GM19023 (cell line): Measurements from ENCODE around the gene TNNT3.

Experiments
- ATAC-seq: cut with Tn5 transposase; IDR thresholded peaks from one replicate; pipeline ENCODE4 v1.9.1; 2021; ENCODE audit warnings: mild to moderate bottlenecking, moderate library complexity; ENCODE audit not compliant: unreplicated experiment

TNNT3 gene

DNA sequence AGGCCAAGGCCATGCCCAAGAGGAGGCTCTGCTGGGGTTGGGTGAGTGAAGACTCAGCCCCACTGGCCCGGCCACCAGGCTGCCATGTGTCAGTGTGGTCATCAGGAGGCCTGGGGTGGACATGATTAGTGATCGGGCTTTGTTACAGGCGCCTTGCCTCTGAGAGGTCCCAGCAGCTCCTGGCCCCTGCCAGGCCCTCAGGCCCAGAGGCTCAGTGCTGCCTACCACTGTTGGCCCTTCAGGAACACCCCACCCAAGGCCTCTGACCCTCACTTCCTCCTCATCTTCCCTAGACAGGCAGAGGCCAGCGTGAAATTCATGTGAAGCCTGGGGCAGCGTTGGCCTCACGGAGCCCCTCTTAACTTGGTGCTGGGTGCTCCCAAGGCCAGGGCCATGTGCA, 29.8 kb downstream of the TNNT3 start:
- ATAC-seq: no peak

GRCh38 chr11:1949922-1950321, 30.4 kb downstream of the TNNT3 start:
- no peak for ATAC-seq

DNA sequence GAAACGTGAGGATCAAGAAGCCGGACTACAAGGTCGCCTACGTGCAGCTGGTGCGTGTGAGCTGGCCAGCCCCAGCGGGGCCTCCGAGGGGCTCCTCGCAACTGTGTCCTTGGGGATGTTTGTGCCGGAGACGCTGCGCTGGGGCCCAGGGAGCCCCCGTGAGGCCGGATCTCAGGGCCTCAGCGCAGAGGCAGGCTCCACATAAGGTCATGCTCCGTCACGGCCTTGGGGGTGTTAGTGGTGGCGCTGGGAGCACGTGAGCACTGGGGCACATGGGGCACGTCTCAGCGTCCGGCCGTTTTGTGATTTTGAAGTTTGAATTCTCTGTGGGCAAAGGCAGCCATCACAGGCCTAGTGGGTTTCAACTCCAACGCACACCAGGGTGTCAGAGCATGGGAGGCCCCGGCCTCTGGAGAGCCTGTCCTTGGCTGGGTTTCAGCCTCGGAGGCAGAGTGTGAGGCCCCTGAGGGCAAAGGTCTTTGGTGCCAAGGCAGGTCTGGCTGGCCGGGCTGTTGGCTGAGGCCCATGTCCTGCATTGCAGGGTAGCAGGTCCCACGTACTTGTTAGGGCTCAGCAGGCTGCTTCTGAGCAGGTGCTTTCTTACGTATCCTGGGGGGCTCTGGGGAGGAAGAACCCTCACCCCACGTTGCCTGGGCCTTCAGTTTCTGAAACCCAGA, 33.4 kb downstream of the TNNT3 start:
- no peak for ATAC-seq

DNA sequence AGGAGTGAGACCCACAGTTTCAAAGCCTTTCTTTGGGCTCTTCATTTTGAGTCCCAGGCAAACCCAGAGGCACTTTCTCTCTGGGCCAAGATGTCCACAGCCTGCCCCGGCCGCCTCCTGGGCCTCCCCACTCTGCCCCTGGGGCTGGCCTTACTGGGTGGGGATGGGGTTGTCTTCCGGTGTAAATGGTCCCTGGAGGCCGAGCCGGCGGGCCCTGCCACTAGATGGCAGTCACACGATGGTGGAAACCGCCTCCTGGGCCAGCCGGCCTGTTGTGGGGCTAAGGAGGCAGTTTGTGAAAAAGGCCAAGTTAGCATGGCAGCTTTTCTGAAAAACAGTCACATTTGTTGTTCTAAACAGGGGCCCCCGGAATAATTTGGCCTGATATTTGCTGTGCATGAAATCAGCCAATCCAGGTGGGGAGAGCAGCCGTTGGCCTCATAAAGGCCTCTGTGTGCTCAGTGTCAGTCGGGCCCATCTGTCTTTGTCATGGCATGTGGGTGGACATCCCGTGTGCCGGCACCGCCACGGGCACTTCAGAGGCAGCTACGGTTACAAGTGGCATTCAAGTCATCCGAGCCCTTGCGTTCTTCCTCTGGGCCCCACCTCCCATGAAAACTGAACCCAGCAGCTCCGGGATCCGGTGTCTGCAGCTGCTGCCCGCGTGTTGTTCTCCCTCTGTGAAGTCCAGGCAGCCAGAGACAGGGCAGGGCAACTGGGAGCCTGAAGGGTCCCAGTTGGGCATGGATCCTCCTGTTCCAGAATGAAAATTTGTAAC, 34.2 kb downstream of the TNNT3 start:
- no peak for ATAC-seq

DNA sequence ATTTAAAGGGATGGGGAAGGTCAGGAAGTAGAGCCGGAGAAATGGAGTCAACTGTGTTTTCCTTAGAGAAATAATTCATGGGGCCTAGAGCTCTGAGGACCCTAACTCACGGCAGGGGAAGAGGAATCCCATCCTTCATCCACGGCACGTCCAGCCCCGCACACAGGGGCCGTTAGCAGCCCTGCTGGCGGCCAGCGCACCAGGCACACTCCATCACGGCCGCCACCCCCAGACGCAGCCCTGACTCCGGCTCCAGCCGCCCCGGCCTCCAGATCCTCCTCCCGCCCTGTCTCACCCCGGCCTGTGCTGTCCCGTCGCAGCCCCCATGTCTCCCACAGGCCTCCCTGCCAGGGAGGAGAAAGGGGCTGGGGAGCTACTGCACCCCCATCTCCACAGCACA, 38.9 kb downstream of the TNNT3 start:
- no peak for ATAC-seq

- ATAC-seq: no peak
Measured at GRCh38 chr11:1959786-1960185, 40.3 kb downstream of the TNNT3 start.

DNA sequence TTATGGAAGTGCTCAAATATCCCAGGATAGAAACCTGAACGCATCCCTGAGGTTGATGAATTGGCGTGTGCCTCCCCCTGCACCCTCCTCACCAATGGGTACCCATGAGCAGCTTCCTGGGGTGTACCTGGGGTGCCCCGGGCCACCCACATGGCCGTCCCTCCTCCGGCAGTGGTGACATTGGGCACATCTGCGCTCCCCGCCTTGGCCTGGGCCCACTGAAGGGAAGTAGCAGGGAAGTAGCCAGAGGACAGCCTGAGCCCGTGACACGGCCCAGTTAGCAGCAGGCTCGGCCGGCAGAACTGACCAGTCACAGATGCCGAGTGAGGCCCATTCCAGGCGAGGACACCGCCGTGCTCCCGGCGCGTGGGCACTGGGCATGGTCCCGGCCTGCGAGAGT, 44.4 kb downstream of the TNNT3 start:
- ATAC-seq: no peak

GRCh38 chr11:1964348-1964747, 44.8 kb downstream of the TNNT3 start:
- ATAC-seq: no peak

GRCh38 chr11:1964955-1965354, 45.5 kb downstream of the TNNT3 start:
- no peak for ATAC-seq

- no peak for ATAC-seq
Measured at GRCh38 chr11:1966531-1966930, 47.0 kb downstream of the TNNT3 start.

DNA sequence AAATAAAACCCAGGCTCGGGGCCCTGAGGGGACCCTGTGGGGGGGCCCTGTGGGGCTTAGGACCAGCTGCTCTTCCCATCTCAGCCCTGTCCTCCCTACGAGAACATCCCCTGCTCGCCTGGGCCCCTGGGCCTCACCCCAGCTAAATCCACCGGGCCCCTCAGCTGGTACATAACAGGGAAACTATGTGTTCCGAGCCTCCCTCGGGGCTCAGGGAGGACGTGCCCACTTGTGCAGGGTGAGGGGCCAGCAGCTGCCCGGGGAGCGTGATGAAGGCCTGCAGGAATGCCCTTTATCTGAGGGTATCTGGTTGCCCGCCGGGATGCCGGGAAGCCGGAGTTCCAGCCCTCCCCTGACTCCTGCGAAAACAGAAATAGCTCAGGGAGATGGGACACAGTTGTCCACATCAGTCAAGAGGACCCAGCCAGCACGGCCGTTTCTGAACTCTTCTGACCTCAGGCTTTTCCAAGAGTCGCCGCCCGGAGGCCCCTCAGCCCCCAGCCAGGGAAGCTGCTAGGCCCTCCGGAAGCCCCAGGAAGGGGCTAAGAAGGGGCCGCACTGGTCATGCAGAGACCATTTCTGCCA, 48.2 kb downstream of the TNNT3 start:
- ATAC-seq: no peak

- no peak for ATAC-seq
Measured at GRCh38 chr11:1968454-1969002, 49.0 kb downstream of the TNNT3 start.

DNA sequence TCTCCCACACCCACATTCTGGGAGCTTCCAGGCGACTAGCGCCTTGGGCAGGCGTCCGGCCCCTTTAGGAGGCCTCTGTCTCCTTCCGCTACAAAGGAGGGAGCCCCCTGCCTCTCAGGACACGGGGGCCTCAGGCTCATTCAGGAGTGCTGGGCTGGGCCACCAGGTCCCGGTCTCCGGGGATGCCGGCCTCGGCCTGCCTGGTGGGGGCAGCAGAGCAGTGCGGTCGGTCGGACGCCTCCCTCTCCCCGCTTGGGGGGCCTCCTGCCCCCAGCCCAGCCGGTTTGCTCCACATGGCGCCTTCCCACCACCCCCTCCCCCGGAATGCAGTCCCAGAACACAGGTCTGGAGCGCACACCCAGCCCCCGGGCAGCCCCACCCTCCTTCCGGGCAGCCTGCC, 49.5 kb downstream of the TNNT3 start:
- no peak for ATAC-seq

- no peak for ATAC-seq
Measured at GRCh38 chr11:1969776-1970175, 50.3 kb downstream of the TNNT3 start.

GRCh38 chr11:1970956-1971355, 51.5 kb downstream of the TNNT3 start:
- no peak for ATAC-seq

- no peak for ATAC-seq
Measured at GRCh38 chr11:1975185-1975584, 55.7 kb downstream of the TNNT3 start.

- ATAC-seq: no peak
Measured at GRCh38 chr11:1978720-1979473, 59.4 kb downstream of the TNNT3 start.

DNA sequence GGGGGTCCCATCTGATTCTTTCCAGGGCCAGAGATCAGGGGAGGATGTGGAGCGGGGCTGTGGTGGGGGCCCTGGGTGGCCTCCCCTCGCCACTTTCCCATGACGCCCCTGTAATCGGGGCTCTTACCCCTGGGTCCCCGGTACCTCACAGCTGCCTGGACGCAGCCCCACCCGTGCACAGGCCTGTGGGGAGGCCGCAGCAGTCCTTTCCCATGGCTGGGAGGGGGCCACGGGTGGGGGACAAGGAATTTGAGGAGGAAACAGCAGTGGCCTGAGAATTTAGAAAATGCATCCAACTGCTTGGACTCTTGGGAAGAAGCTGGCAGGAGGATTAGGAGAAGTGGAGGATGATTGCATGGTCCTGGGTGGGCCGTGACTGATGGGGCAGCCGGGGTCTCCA, 60.1 kb downstream of the TNNT3 start:
- ATAC-seq: no peak

DNA sequence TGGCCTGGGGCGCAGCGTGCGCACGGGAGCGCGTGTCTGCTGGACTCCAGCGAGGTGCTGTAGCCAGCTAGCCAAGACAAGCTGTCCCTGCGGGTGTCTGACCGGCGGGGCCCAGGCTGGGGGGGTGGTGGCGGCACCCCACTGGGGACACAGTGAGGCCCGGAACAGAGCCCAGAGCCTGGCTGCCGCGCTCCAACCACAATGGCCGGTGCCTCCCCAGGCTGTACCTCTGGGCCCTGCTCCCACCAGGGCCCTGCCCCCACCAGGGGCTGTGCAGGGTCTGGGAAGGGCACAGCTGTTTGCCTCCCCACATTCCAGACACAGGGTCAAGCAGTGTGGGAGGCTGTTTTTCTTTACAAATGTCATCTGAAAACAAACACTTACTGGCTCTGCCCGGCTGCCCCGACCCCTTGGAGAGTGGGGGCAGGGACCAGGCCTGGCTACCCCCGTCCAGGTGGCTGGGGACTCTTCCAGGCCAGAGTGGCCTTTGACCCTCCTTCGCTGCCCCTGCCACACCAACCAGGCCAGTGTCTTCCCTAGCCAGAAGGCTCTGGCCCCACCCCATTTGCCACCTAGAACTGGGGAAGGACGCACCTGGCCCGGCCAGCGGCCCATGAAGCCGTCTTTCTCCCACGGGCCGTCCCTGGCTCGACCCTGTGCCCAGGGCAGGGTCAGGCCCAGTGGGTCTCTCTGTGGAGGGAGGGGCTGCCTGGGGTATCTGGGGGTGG, 63.5 kb downstream of the TNNT3 start:
- ATAC-seq: no peak

DNA sequence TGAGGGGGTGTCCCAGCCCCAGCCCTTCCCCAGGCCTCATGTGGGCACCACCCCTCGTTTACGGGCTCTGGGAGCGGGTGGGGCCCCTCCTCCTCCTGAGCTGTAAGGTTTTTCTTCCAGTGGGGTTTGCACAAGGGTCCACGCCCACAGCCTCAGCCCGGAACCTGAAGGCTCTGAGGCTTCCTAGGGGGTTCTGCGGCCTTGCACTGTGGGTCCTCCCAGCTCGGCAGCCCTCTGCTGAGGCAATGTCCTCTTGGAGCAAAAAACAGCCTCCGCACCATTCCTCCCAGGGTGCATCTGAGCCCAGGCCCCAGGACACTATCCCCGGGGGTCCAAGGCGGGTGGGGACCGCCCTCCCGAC, 64.1 kb downstream of the TNNT3 start:
- ATAC-seq: no peak

GRCh38 chr11:1987024-1987423, 67.5 kb downstream of the TNNT3 start:
- no peak for ATAC-seq
